Fibroblast of skin of left biceps (primary cell): ENCODE results near the gene ZNF165.
"Not testable (repeated sequence)": the region's sequence is repeated elsewhere in the genome, so short reads cannot be mapped to it uniquely, and the experiment has no call there.

ENCODE experiments used
- DNase-seq, 2 experiments: peaks; one replicate each; pipeline ENCODE4 v3.0.0-alpha.2; 2013; ENCODE audit warnings: low read depth in 2 of 2

ZNF165 gene

DNA sequence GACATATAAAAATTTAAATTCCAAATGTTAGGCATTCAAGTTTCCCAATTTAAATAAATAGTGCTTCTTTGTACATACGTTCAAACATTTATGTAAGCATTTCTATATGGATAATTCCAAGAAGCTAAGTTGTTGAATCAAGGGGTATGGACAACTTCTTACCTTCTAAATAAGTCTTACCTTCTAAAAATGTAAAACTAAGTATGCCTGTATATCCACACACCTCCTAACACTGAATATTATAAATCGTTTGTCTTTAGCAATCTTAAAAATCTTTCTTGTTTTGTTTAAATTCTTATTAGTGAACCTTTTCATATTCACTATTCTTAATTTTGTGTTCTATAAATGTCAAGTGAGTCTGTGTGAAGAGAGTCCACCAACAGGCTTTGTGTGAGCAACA, 41.5 kb downstream of the ZNF165 start:
- DNase-seq: no peak

DNA sequence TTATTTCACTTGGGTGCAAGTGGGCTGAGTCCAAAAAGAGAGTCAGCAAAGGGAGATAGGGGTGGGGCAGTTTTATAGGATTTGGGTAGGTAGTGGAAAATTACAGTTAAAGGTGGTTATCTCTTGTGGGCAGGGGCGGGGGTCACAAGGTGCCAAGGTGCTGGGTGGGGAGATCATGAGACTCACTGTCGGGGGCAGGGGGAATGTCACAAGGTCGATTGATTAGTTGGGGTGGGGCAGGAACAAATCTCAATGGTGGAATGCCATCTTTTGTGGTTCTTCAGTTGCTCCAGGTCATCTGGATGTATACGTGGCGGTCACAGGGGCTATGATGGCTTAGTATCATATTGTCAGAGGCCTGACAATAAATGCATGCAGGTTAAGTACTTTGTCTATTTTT, 41.9 kb downstream of the ZNF165 start:
- not testable (repeated sequence) for DNase-seq

DNA sequence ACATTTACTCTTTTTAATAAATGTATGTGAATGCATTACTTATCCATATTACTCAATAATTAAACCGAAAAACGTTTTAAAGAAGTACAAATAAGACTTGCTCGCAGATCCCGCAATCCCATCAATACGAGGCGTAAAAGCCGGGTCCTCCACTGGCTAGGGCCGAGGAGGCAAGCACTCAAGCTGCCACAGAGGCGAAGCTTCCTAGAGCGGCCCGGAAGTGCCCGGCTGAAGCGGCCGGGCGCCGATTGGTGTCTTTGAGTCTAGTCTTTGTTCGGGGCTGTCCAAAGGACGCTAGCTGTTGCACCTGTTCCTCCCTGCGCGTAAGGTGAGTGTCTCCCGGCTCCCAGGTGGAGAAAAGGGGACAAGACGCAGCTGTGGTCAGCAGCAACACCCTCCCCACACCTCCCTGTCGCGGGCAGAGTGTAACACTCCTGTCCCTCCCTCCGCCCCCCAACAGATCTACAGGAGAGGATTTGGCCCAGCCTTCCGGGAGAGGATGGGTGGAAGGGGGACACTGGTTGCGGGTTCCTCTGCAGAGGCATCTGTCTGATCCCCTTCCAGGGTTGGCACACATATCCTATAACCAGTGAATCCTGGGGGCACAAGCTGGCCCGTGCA, 44.1 kb downstream of the ZNF165 start, which contains the start of gene ZSCAN16:
Gene ZSCAN16 (plus strand): TSS at position 260 of the 621 bp plus-strand sequence. CDS start 835 bp downstream, outside the sequence.
- DNase-seq: peak in 1 of 2 experiments; percentile 43

DNA sequence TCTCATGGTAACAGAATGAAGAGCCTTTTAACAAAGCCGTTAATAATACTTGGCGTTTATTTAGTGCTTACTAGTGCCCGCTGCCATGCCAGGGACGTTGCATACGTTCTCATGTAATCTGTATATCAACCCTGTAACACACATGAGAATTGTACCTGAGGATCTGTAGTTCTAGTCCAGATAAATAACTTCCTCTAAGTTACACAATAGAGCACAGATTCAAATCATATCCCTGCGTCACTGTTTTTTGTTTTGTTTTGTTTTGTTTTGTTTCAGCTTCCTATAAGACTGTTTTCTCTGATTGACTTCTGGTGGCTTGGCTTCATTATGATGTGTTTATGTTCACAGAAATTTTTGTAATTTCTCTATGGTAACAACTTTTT, 44.6 kb downstream of the ZNF165 start:
- DNase-seq: no peak

DNA sequence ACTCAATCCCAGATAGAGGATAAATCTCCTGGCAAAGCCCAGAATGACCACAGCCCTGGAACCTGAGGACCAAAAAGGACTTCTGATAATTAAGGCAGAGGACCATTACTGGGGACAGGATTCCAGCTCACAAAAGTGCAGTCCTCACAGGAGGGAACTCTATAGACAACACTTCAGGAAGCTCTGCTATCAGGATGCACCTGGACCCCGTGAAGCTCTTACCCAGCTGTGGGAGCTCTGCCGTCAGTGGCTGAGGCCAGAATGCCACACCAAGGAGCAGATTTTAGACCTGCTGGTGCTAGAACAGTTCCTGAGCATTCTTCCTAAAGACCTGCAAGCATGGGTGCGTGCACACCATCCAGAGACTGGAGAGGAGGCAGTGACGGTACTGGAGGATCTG, 45.0 kb downstream of the ZNF165 start:
- no peak for DNase-seq

DNA sequence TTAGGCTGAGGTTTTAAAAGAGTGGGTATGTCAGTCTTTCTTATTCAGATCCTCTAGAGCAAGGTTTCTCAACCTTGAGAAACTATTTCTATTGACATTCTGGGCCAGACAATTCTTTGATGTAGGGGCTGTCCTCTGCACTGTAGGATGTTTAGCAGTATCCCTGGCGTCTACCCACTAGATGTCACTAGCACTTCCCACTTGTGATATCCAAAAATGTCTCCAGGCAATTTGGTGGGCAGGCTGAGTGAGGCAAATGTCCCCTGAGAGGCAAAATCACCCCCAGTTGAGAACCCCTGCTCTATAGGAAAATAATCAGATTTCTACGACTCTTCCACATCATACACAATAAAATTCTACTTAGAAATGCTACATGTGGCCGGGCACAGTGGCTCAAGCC, 53.6 kb downstream of the ZNF165 start:
- no peak for DNase-seq

DNA sequence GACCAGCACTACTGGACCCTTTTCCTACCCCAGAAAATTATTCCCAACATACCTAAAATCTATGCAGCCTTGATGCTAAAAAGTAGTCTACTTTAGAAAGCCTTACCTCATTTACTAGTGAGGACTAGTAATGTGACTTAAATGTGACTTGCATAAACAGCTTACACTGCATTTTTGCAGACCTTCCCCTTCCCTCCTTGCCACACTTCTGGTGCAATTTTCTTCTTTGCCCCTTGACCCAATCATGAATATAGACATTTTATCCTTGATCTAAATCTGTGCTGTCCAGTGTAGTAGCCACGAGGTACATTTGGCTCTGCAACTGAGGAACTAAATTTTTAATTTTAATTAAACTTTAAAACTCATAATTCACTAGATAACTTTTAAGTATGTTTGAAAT, 54.3 kb downstream of the ZNF165 start:
- no peak for DNase-seq

DNA sequence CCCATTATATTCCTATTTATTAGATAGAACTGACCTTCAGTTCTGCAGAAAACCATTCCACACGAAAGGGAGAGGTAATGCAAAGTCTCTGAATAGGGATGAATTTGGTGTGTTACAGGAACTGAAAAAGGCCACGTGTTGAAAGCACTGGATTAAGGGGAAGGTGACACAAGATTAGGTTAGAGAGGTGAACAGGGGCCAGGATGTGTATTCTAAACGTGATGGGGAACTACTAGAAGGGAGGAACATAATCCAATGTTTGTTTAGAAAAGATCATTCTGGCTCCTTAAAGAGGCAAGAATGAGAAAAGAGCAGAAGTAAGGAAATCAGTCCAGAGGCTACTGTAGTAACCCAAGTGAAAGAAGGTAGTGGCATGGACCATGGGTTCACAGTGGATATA, 55.0 kb downstream of the ZNF165 start:
- DNase-seq: no peak

DNA sequence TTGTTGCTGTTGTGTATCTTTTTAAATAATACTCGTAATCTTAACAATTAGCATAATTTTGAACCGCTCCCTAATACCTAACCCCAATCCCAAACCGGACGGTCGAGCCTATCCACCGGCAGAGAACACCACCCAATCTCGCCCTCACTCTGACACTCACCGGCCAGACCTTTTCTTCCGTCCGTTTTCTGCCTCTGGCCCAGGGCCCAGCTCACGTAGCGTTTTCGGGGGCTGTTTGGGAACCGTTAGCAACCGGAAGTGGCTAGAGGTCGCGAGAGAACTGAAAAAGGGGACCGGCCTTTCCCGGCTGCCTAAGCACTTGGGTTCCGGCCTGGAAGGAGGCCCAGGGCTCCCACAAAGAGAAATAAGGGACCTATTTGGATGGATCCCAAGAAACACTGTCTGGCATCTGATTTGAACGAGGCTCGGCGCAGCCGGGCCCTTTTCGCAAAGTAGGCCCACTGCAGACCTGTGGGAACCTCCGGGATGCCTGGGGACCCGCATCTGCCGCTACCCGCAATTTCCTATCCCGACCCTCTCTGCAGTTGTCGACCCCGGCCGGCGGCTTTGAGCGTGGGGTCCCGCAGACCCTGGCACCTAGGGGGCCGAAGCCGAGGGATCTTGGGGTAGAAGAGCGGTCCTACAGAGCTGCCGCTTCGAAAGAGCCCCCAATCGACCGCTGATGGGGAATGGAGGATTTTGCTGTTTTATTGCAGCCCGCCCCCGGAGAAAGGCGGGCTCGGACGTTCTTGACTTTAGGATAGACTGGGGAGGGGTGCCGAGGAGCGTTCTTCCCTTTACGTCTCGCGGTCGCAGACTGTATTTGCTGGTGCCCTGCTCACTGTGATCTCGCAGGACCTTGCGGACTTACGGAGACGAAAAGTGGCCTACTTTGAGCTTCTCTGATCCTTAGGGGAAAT, 56.5 kb downstream of the ZNF165 start:
- peak; percentile 89 to 90 for DNase-seq

DNA sequence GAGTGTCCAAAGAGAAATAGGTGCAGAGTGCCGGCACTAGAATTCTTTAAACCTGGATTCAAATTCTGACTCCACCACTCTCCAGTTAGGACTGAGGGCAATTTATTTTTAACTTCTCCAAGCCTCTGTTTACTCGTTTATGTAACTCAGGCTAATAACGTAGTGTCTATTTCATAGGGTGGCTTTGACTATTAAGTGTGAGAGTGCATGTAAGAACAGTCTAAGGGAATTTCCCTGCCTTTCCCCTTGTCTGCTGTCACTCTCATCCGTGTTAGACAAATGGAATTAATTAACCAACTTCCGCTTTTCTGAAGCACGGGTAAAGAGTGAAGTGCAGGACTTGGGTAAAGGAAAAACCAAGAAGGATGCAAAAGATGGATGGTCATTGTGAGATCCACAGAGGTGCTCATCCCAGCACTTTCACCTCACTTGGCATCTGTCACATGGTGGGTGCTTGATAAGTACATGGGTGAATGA, 57.2 kb downstream of the ZNF165 start:
- DNase-seq: no peak
